Measurements from ENCODE around the gene GLO1.

GRCh38 chr6:38708496-38708895 lies 5.6 kb upstream of the GLO1 start:
- TF ChIP-seq JUN (IDR thresholded peaks at IDR 0.05; ENCODE audit: borderline replicate concordance, insufficient read depth, insufficient read length, low read depth) (no peak), POLR2A (IDR thresholded peaks at IDR 0.05; ENCODE audit: low read depth, low read length) (no peak), CTCF (IDR thresholded peaks at IDR 0.05; ENCODE audit: extremely low read depth in 1 of 2, insufficient read depth in 1 of 2, low read depth in 1 of 2, low read length in 2 of 2) (no peak), GATA2 (IDR thresholded peaks at IDR 0.05; ENCODE audit: insufficient read depth, insufficient read length, low read depth, low read length) (no peak), EZH2 (IDR thresholded peaks at IDR 0.05; ENCODE audit: borderline replicate concordance, low read depth, low read length, severe bottlenecking) (no peak)
